Stomach (tissue), 4 donors: ENCODE measurements around the gene GRID2IP.

Experiments
- EP300 ChIP-seq: sonication (generic); formaldehyde crosslinking; IDR thresholded peaks from one replicate; pipeline ENCODE4 v1.6.1; 2017; ENCODE audit warnings: antibody characterized with exemption
- POLR2A ChIP-seq, 4 donors: fragments of 450-650 bp; IDR thresholded peaks; one replicate each; pipeline ENCODE4 v1.6.1; 2016; ENCODE audit warnings: antibody characterized with exemption in 4 of 4, control low read depth in 2 of 4, mild to moderate bottlenecking in 1 of 4, moderate library complexity in 1 of 4
- POLR2AphosphoS5 ChIP-seq, 3 donors: sonication (generic); formaldehyde crosslinking; IDR thresholded peaks; one replicate each; pipeline ENCODE4 v1.6.1; 2016; ENCODE audit warnings: antibody characterized with exemption in 3 of 3
- TF ChIP-seq, protein P1 (sequence below), 7 experiments: fragments of 450-650 bp in 4 of 7; fragments of 200-600 bp in 3 of 7; sonication (generic) in 3 of 7; IDR thresholded peaks; one replicate each; pipeline ENCODE4 v1.5.1; 2016 to 2019; ENCODE audit warnings: antibody characterized with exemption in 7 of 7, control low read depth in 2 of 7, mild to moderate bottlenecking in 1 of 7

DNA sequence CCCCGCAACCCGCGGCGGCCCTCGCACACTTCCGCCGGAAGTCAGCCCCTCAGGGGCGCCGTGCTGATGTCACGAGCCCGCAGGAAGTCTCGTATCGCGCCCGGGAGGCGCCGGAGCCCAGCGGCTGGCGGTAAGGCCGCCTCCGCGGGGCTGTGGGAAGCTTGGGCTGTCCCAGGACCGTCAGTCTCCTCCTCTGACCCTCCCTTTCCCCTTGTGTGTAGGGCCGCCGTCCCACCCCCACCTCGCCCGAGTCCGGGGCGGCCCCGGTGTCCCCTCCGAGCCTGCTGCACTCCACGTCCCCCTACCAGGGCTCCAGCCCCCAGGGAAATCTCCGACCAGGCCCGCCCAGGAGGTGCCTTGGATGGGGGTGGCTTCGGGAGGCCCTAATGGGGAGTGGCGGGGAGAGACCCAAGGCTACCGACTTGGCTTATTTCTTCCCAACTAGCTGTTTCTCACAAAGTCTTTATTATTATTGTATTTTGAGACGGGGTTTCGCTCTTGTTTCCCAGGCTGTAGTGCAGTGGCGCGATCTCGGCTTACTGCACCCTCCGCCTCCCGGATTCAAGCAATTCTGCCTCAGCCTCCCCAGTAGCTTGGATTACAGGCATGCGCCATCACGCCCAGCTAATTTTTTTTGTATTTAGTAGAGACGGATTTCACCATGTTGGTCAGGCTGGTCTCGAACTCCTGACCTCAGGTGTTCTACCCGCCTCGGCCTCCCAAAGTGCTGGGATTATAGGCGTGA, 26.3 kb upstream of the GRID2IP start, which contains the start of gene ZDHHC4:
- TF ChIP-seq, protein P1, sequence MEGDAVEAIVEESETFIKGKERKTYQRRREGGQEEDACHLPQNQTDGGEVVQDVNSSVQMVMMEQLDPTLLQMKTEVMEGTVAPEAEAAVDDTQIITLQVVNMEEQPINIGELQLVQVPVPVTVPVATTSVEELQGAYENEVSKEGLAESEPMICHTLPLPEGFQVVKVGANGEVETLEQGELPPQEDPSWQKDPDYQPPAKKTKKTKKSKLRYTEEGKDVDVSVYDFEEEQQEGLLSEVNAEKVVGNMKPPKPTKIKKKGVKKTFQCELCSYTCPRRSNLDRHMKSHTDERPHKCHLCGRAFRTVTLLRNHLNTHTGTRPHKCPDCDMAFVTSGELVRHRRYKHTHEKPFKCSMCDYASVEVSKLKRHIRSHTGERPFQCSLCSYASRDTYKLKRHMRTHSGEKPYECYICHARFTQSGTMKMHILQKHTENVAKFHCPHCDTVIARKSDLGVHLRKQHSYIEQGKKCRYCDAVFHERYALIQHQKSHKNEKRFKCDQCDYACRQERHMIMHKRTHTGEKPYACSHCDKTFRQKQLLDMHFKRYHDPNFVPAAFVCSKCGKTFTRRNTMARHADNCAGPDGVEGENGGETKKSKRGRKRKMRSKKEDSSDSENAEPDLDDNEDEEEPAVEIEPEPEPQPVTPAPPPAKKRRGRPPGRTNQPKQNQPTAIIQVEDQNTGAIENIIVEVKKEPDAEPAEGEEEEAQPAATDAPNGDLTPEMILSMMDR (IDR thresholded peaks at IDR 0.05), result no peak
- TF ChIP-seq POLR2A (IDR thresholded peaks at IDR 0.05) (peak in 2 of 4 donors; percentile 63 to 80), POLR2AphosphoS5 (IDR thresholded peaks at IDR 0.05) (peak; percentile 89 to 99 (median 96)), EP300 (no peak)
